ENCODE data around the gene FRMD5. TPM values are rescaled to one million over a fixed set of nuclear protein-coding genes. Genes with fewer than 3 reads are reported as not detected.
A peak's percentile ranks its signal among the peaks of the same experiment; 100 is the strongest.

The FRMD5 gene
- polyA plus RNA-seq, 1 donor (not counting 4 experiments of a cell fraction or from before 2014, with no cell fraction given) = 7.3 TPM

- H3K36me3 ChIP-seq (ENCODE audit: control insufficient read depth in 2 of 2, extremely low read depth in 1 of 2, insufficient read depth in 2 of 2, low read length in 2 of 2) = peaks cover 7 to 26% of the 10 kb centered on the region in 2 experiments
- H3K9me3 ChIP-seq (ENCODE audit: control insufficient read depth, low read depth, low read length) = no peaks in the 10 kb centered on the region
- H3K4me3 ChIP-seq (ENCODE audit: control insufficient read depth in 2 of 3, extremely low read depth in 1 of 3, insufficient read depth in 2 of 3, low read depth in 1 of 3, low read length in 3 of 3) = no peak overlapping the region
- TF ChIP-seq EZH2 (IDR thresholded peaks at IDR 0.05; ENCODE audit: low read length) = no peak
- TF ChIP-seq CTCF (optimal IDR thresholded peaks at IDR 0.05 in 1 of 3, IDR thresholded peaks at IDR 0.05 in 1 of 3, conservative IDR thresholded peaks at IDR 0.05 in 1 of 3; ENCODE audit: extremely low read depth in 1 of 3, insufficient read depth in 2 of 3, low read length in 3 of 3) = no peak
- H3K27ac ChIP-seq (ENCODE audit: control insufficient read depth, insufficient read depth, low read length) = no peak overlapping the region
- no peak overlapping the region for H3K4me2 ChIP-seq (ENCODE audit: control insufficient read depth, extremely low read depth, insufficient read depth, low read depth, low read length)
- dilution Hi-C loops (cut with MboI; ENCODE audit: extremely low pct_ligation_motif_present, low sequenced_read_pairs) = no loop called here
- no peak overlapping the region for H3K9ac ChIP-seq (ENCODE audit: control insufficient read depth, extremely low read depth, insufficient read depth, low read length)
- no peak overlapping the region for H2AFZ ChIP-seq (ENCODE audit: control insufficient read depth, low read length)
- H3K79me2 ChIP-seq (ENCODE audit: control insufficient read depth, insufficient read depth, low read length) = no peaks in the 10 kb centered on the region
- no peak for DNase-seq (ENCODE audit: low read depth, low spot score)
- H3K9me1 ChIP-seq (ENCODE audit: control insufficient read depth, extremely low read depth, insufficient read depth, low read length) = no peaks in the 10 kb centered on the region
- peak; percentile 36 for FAIRE-seq
- H3K4me1 ChIP-seq (ENCODE audit: control insufficient read depth, extremely low read depth, insufficient read depth, low read length) = no peaks in the 10 kb centered on the region
- H3K27me3 ChIP-seq (ENCODE audit: control insufficient read depth, extremely low read depth, insufficient read depth, low read length) = no peaks in the 10 kb centered on the region
- no peaks in the 10 kb centered on the region for H4K20me1 ChIP-seq (ENCODE audit: control insufficient read depth, extremely low read depth, insufficient read depth, low read length)
These were observed 313.8 kb downstream of the FRMD5 start for GRCh38 chr15:43881245-43881644.

GRCh38 chr15:43880406-43881194 is 314.5 kb downstream of the FRMD5 start:
- Histone ChIP-seq H3K4me2 (ENCODE audit: control insufficient read depth, extremely low read depth, insufficient read depth, low read depth, low read length) (no peak overlapping the region), H3K9ac (ENCODE audit: control insufficient read depth, extremely low read depth, insufficient read depth, low read length) (no peak overlapping the region), H3K4me1 (ENCODE audit: control insufficient read depth, extremely low read depth, insufficient read depth, low read length) (no peaks in the 10 kb centered on the region), H3K27me3 (ENCODE audit: control insufficient read depth, extremely low read depth, insufficient read depth, low read length) (no peaks in the 10 kb centered on the region), H2AFZ (ENCODE audit: control insufficient read depth, low read length) (no peak overlapping the region), H3K79me2 (ENCODE audit: control insufficient read depth, insufficient read depth, low read length) (no peaks in the 10 kb centered on the region), H3K36me3 (ENCODE audit: control insufficient read depth in 2 of 2, extremely low read depth in 1 of 2, insufficient read depth in 2 of 2, low read length in 2 of 2) (peaks cover 7 to 24% of the 10 kb centered on the region in 2 experiments), H3K9me3 (ENCODE audit: control insufficient read depth, low read depth, low read length) (no peaks in the 10 kb centered on the region), H3K9me1 (ENCODE audit: control insufficient read depth, extremely low read depth, insufficient read depth, low read length) (no peaks in the 10 kb centered on the region), H4K20me1 (ENCODE audit: control insufficient read depth, extremely low read depth, insufficient read depth, low read length) (no peaks in the 10 kb centered on the region), H3K4me3 (ENCODE audit: control insufficient read depth in 2 of 3, extremely low read depth in 1 of 3, insufficient read depth in 2 of 3, low read depth in 1 of 3, low read length in 3 of 3) (no peak overlapping the region), H3K27ac (ENCODE audit: control insufficient read depth, insufficient read depth, low read length) (no peak overlapping the region)
- dilution Hi-C loops (cut with MboI; ENCODE audit: extremely low pct_ligation_motif_present, low sequenced_read_pairs) = no loop called here
- DNase-seq (ENCODE audit: low read depth, low spot score) = no peak
- TF ChIP-seq CTCF (optimal IDR thresholded peaks at IDR 0.05 in 1 of 3, IDR thresholded peaks at IDR 0.05 in 1 of 3, conservative IDR thresholded peaks at IDR 0.05 in 1 of 3; ENCODE audit: extremely low read depth in 1 of 3, insufficient read depth in 2 of 3, low read length in 3 of 3) (no peak), EZH2 (IDR thresholded peaks at IDR 0.05; ENCODE audit: low read length) (no peak)
- no peak for FAIRE-seq

All from keratinocyte (primary cell).